ENCODE results near the gene RREB1.

RREB1 gene

GRCh38 chr6:7236306-7237209 lies 128.8 kb downstream of the RREB1 start:
- Histone ChIP-seq H3K9me3 (ENCODE audit: control insufficient read depth, insufficient read depth, low read depth, low read length) (no peaks in the 10 kb centered on the region), H3K36me3 (ENCODE audit: control insufficient read depth in 2 of 2, insufficient read depth in 1 of 2, low read length in 2 of 2) (peaks cover 0 to 54% of the 10 kb centered on the region in 2 experiments; a peak in 2 of 3 replicates), H3K4me1 (ENCODE audit: control insufficient read depth, insufficient read depth, low read length) (no peaks in the 10 kb centered on the region), H3K4me3 (ENCODE audit: low read depth, low read length) (no peak overlapping the region), H3K27ac (ENCODE audit: extremely low read depth, low read depth, low read length) (no peak overlapping the region)
- TF ChIP-seq ZNF433 (tag by site-specific recombination; IDR thresholded peaks at IDR 0.05; ENCODE audit: low read depth) (no peak), YY1 (tag by site-specific recombination; IDR thresholded peaks at IDR 0.05) (no peak), ZNF2 (tag by site-specific recombination; IDR thresholded peaks at IDR 0.05) (no peak), ZNF510 (tag by site-specific recombination; IDR thresholded peaks at IDR 0.05; ENCODE audit: insufficient replicate concordance) (no peak), PRDM6 (tag by site-specific recombination; IDR thresholded peaks at IDR 0.05) (no peak), ZNF416 (tag by site-specific recombination; IDR thresholded peaks at IDR 0.05) (no peak), OVOL3 (tag by site-specific recombination; IDR thresholded peaks at IDR 0.05) (no peak), PATZ1 (tag by site-specific recombination; IDR thresholded peaks at IDR 0.05) (no peak), ZNF280D (tag by site-specific recombination; IDR thresholded peaks at IDR 0.05) (no peak)
- TF ChIP-seq, protein P1, sequence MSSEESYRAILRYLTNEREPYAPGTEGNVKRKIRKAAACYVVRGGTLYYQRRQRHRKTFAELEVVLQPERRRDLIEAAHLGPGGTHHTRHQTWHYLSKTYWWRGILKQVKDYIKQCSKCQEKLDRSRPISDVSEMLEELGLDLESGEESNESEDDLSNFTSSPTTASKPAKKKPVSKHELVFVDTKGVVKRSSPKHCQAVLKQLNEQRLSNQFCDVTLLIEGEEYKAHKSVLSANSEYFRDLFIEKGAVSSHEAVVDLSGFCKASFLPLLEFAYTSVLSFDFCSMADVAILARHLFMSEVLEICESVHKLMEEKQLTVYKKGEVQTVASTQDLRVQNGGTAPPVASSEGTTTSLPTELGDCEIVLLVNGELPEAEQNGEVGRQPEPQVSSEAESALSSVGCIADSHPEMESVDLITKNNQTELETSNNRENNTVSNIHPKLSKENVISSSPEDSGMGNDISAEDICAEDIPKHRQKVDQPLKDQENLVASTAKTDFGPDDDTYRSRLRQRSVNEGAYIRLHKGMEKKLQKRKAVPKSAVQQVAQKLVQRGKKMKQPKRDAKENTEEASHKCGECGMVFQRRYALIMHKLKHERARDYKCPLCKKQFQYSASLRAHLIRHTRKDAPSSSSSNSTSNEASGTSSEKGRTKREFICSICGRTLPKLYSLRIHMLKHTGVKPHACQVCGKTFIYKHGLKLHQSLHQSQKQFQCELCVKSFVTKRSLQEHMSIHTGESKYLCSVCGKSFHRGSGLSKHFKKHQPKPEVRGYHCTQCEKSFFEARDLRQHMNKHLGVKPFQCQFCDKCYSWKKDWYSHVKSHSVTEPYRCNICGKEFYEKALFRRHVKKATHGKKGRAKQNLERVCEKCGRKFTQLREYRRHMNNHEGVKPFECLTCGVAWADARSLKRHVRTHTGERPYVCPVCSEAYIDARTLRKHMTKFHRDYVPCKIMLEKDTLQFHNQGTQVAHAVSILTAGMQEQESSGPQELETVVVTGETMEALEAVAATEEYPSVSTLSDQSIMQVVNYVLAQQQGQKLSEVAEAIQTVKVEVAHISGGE (tag by site-specific recombination; conservative IDR thresholded peaks at IDR 0.05; ENCODE audit: low read depth), result no peak
- CTCF ChIA-PET, result interaction anchor here (0.6 to 3.0 kb wide), 10 partner anchors 12 to 559 kb away, joined by 3 to 16 read pairs (median 4); no protein-coding TSS in a partner anchor
- POLR2A ChIA-PET, result interaction anchor here (0.6 to 0.7 kb wide), 2 partner anchors 108 to 350 kb away, joined by 4 to 5 read pairs; no protein-coding TSS in a partner anchor

GRCh38 chr6:7237653-7238188 lies 130.0 kb downstream of the RREB1 start:
- peaks cover 0 to 47% of the 10 kb centered on the region in 2 experiments; a peak in 2 of 3 replicates for H3K36me3 ChIP-seq (ENCODE audit: control insufficient read depth in 2 of 2, insufficient read depth in 1 of 2, low read length in 2 of 2)
- no peak overlapping the region for H3K4me3 ChIP-seq (ENCODE audit: low read depth, low read length)
- peaks cover 3% of the 10 kb centered on the region; the same call in 1 of the 2 replicates for H3K4me1 ChIP-seq (ENCODE audit: control insufficient read depth, insufficient read depth, low read length)
- ChIA-PET CTCF (interaction anchor here (0.6 to 3.0 kb wide), 18 partner anchors 18 to 1111 kb away, joined by 3 to 42 read pairs (median 4); no protein-coding TSS in a partner anchor), POLR2A (no interaction called here)
- no peaks in the 10 kb centered on the region for H3K9me3 ChIP-seq (ENCODE audit: control insufficient read depth, insufficient read depth, low read depth, low read length)
- H3K27ac ChIP-seq (ENCODE audit: extremely low read depth, low read depth, low read length), result no peak overlapping the region
- TF ChIP-seq GFI1B (tag by site-specific recombination; IDR thresholded peaks at IDR 0.05), result no peak
- TF ChIP-seq ZNF768 (tag by site-specific recombination; IDR thresholded peaks at IDR 0.05), result no peak
